ENCODE measurements around the gene MCM3.
A peak's percentile ranks its signal among the peaks of the same experiment; 100 is the strongest.

Gene MCM3

GRCh38 chr6:52284460-52285176, at the start of gene MCM3:
Gene MCM3, minus strand, starts transcription at chr6:52284742. Its CDS starts 68 bp downstream, at chr6:52284674.
- DNase-seq = peak; percentile 78 to 87 (median 86)

- no peak for DNase-seq
These were observed 49.3 kb upstream of the MCM3 start for GRCh38 chr6:52333840-52334200.

- no peak for DNase-seq
These were observed 47.4 kb upstream of the MCM3 start for GRCh38 chr6:52331793-52332457.

GRCh38 chr6:52330470-52330869, 45.9 kb upstream of the MCM3 start:
- DNase-seq = no peak

GRCh38 chr6:52328729-52329128, 44.2 kb upstream of the MCM3 start:
- no peak for DNase-seq

- DNase-seq = no peak
These were observed 43.7 kb upstream of the MCM3 start for GRCh38 chr6:52328303-52328662.

- DNase-seq = no peak
These were observed 42.2 kb upstream of the MCM3 start for GRCh38 chr6:52326540-52327364.

GRCh38 chr6:52325695-52326471, 41.3 kb upstream of the MCM3 start:
- no peak for DNase-seq

- no peak for DNase-seq
These were observed 39.6 kb upstream of the MCM3 start for GRCh38 chr6:52324189-52324588.

GRCh38 chr6:52317841-52318581, 33.5 kb upstream of the MCM3 start:
- DNase-seq = no peak

GRCh38 chr6:52317211-52317610, 32.7 kb upstream of the MCM3 start:
- no peak for DNase-seq

GRCh38 chr6:52314752-52315151, 30.2 kb upstream of the MCM3 start:
- no peak for DNase-seq

- DNase-seq = no peak
These were observed 27.9 kb upstream of the MCM3 start for GRCh38 chr6:52312461-52312860.

GRCh38 chr6:52310932-52311331, 26.4 kb upstream of the MCM3 start:
- DNase-seq = no peak

GRCh38 chr6:52307900-52308372, 23.4 kb upstream of the MCM3 start:
- no peak for DNase-seq

- no peak for DNase-seq
These were observed 22.7 kb upstream of the MCM3 start for GRCh38 chr6:52306972-52307870.

GRCh38 chr6:52305948-52306767, 21.6 kb upstream of the MCM3 start:
- no peak for DNase-seq

GRCh38 chr6:52305411-52305810, 20.9 kb upstream of the MCM3 start:
- DNase-seq = no peak

GRCh38 chr6:52304983-52305390, 20.4 kb upstream of the MCM3 start:
- no peak for DNase-seq

- DNase-seq = no peak
These were observed 18.6 kb upstream of the MCM3 start for GRCh38 chr6:52303178-52303577.

Measured in activated CD4-positive, CD25-positive, alpha-beta regulatory T cell (primary cell).